Endodermal cell (in vitro differentiated cells): ENCODE results near the gene PAK2. TPM values are rescaled to one million over a fixed set of nuclear protein-coding genes. Genes with fewer than 3 reads are reported as not detected.
"Not testable (repeated sequence)": the region's sequence is repeated elsewhere in the genome, so short reads cannot be mapped to it uniquely, and the experiment has no call there.

ENCODE experiments used
- DNase-seq: peaks from one replicate; pipeline ENCODE4 v3.0.0-alpha.2; 2017
- H3K27ac ChIP-seq: 2 replicates; pipeline ENCODE4 v1.5.1; 2013; ENCODE audit warnings: mild to moderate bottlenecking, low read depth, low read length, moderate library complexity
- H3K27me3 ChIP-seq: 2 replicates; pipeline ENCODE4 v1.6.1; 2013; ENCODE audit warnings: mild to moderate bottlenecking, low read length, moderate library complexity; ENCODE audit not compliant: insufficient read depth, control insufficient read depth, poor library complexity, severe bottlenecking
- H3K36me3 ChIP-seq: 2 replicates; pipeline ENCODE4 v1.7.0; 2013; ENCODE audit warnings: mild to moderate bottlenecking, low read length, moderate library complexity; ENCODE audit not compliant: control insufficient read depth, insufficient read depth
- H3K4me1 ChIP-seq: one replicate; pipeline ENCODE4 v1.7.0; 2013; ENCODE audit warnings: low read length; ENCODE audit not compliant: control insufficient read depth, insufficient read depth
- H3K4me3 ChIP-seq: 2 replicates; pipeline ENCODE4 v1.5.1; 2013; ENCODE audit warnings: mild to moderate bottlenecking, low read length, moderate library complexity
- H3K9ac ChIP-seq: 2 replicates; pipeline ENCODE4 v1.6.1; 2013; ENCODE audit warnings: mild to moderate bottlenecking, low read length, moderate library complexity; ENCODE audit not compliant: poor library complexity, severe bottlenecking; ENCODE audit errors: extremely low read depth
- H3K9me3 ChIP-seq: 2 replicates; pipeline ENCODE4 v1.6.1; 2013; ENCODE audit warnings: mild to moderate bottlenecking, low read length, moderate library complexity; ENCODE audit not compliant: control insufficient read depth
- H3K27ac Mint-ChIP-seq: 2 replicates; pipeline ENCODE4 v1.8.0; 2020; ENCODE audit warnings: mixed read lengths
- H3K27me3 Mint-ChIP-seq: 2 replicates; pipeline ENCODE4 v1.8.0; 2021; ENCODE audit warnings: mild to moderate bottlenecking, mixed read lengths; ENCODE audit not compliant: insufficient read depth
- H3K36me3 Mint-ChIP-seq: 2 replicates; pipeline ENCODE4 v1.8.0; 2020; ENCODE audit warnings: low read depth, mixed read lengths
- H3K4me1 Mint-ChIP-seq: 2 replicates; pipeline ENCODE4 v1.8.0; 2020; ENCODE audit warnings: mixed read lengths
- H3K4me3 Mint-ChIP-seq: 2 replicates; pipeline ENCODE4 v1.8.0; 2020; ENCODE audit warnings: mild to moderate bottlenecking, moderate library complexity, mixed read lengths
- H3K9me3 Mint-ChIP-seq: 2 replicates; pipeline ENCODE4 v1.8.0; 2020; ENCODE audit warnings: mild to moderate bottlenecking, mixed read lengths
- CTCF ChIP-seq: fragments of 200-600 bp; sonication (generic); conservative IDR thresholded peaks from 2 replicates; pipeline ENCODE4 v1.5.0; 2021; ENCODE audit warnings: antibody characterized with exemption, mild to moderate bottlenecking
- WGBS, 2 experiments: methylation state at CpG; one replicate each; pipeline versions ENCODE4 v1.1.5 to v1.1.7; 2013; ENCODE audit warnings: missing lambda C conversion rate in 2 of 2, mixed read lengths in 1 of 2; ENCODE audit not compliant: insufficient coverage in 1 of 2, insufficient read length in 1 of 2; 5-methylcytosine and 5-hydroxymethylcytosine counted together
- total RNA-seq, 2 donors: library from RNA; stranded (reverse); fragmentation: NEBNext Ultra II Directional in 1 of 2; extraction: Animal tissue kit (Norgen Biotek cat#: 25700) in 1 of 2; gene quantifications; 2 replicates in 1 of 2; 3 replicates in 1 of 2; pipeline ENCODE4 v1.2.1, GENCODE V29; 2021

PAK2 gene
- total RNA-seq, 2 donors from 2014 or later: 58.7 to 76.6 TPM

GRCh38 chr3:196821806-196822355, 82.2 kb downstream of the PAK2 start:
- no peak for DNase-seq
- H3K9me3 Mint-ChIP-seq: no peaks in the 10 kb centered on the region
- H3K4me1 Mint-ChIP-seq: no peaks in the 10 kb centered on the region
- no peaks in the 10 kb centered on the region for H3K27me3 Mint-ChIP-seq
- Histone ChIP-seq H3K9ac (no peak overlapping the region), H3K27me3 (no peaks in the 10 kb centered on the region), H3K4me3 (no peak overlapping the region), H3K27ac (no peak overlapping the region), H3K4me1 (no peaks in the 10 kb centered on the region), H3K36me3 (peaks cover 80% of the 10 kb centered on the region), H3K9me3 (no peaks in the 10 kb centered on the region)
- H3K27ac Mint-ChIP-seq: no peak overlapping the region
- no peak overlapping the region for H3K4me3 Mint-ChIP-seq
- TF ChIP-seq CTCF: no peak
- WGBS, 2 experiments: 84 to 94% methylated on average over 4 to 6 of the region's 6 CpGs
- peaks cover 82% of the 10 kb centered on the region for H3K36me3 Mint-ChIP-seq

- peaks cover 53% of the 10 kb centered on the region for H3K36me3 ChIP-seq
- not testable (repeated sequence) for H3K27me3 ChIP-seq, H3K27me3 Mint-ChIP-seq, H3K9ac ChIP-seq, H3K4me3 ChIP-seq, DNase-seq, H3K9me3 Mint-ChIP-seq, H3K4me3 Mint-ChIP-seq, H3K4me1 Mint-ChIP-seq, H3K4me1 ChIP-seq, H3K27ac Mint-ChIP-seq, H3K27ac ChIP-seq, H3K9me3 ChIP-seq
- 100% methylated on average over 2 to 3 of the region's 3 CpGs for WGBS, 2 experiments
- H3K36me3 Mint-ChIP-seq: peaks cover 58% of the 10 kb centered on the region
Observed at GRCh38 chr3:196829651-196830050, 90.0 kb downstream of the PAK2 start.

- H3K27me3 Mint-ChIP-seq: no peaks in the 10 kb centered on the region
- Histone ChIP-seq H3K9me3 (no peaks in the 10 kb centered on the region), H3K27ac (no peak overlapping the region), H3K36me3 (peaks cover 22% of the 10 kb centered on the region), H3K4me1 (no peaks in the 10 kb centered on the region), H3K4me3 (no peak overlapping the region), H3K9ac (no peak overlapping the region), H3K27me3 (no peaks in the 10 kb centered on the region)
- no peak overlapping the region for H3K27ac Mint-ChIP-seq
- H3K36me3 Mint-ChIP-seq: peaks cover 22% of the 10 kb centered on the region
- no peak for DNase-seq
- WGBS, 2 experiments: 95% methylated on average over 8 of the region's 8 CpGs
- H3K4me1 Mint-ChIP-seq: no peaks in the 10 kb centered on the region
- no peaks in the 10 kb centered on the region for H3K9me3 Mint-ChIP-seq
- H3K4me3 Mint-ChIP-seq: no peak overlapping the region
- TF ChIP-seq CTCF: no peak
Observed at GRCh38 chr3:196835086-196835485, 95.4 kb downstream of the PAK2 start.

- peaks cover 14% of the 10 kb centered on the region for H3K36me3 Mint-ChIP-seq
- H3K4me1 ChIP-seq, H3K4me3 ChIP-seq, H3K9me3 Mint-ChIP-seq, H3K9me3 ChIP-seq, DNase-seq, H3K27me3 Mint-ChIP-seq, H3K27ac ChIP-seq, H3K27me3 ChIP-seq, H3K4me1 Mint-ChIP-seq, H3K27ac Mint-ChIP-seq, H3K9ac ChIP-seq, H3K4me3 Mint-ChIP-seq: not testable (repeated sequence)
- WGBS, 2 experiments: 87 to 100% methylated on average over 1 of the region's 1 CpG
- peaks cover 13% of the 10 kb centered on the region for H3K36me3 ChIP-seq
Observed at GRCh38 chr3:196836626-196837025, 97.0 kb downstream of the PAK2 start.
